HG02798 (cell line): ENCODE data around the gene MED16.
A peak's percentile ranks its signal among the peaks of the same experiment; 100 is the strongest.

Experiments used
- ATAC-seq: cut with Tn5 transposase; IDR thresholded peaks from one replicate; pipeline ENCODE4 v1.9.1; 2021; ENCODE audit warnings: mild to moderate bottlenecking; ENCODE audit not compliant: unreplicated experiment, poor library complexity

The MED16 gene

GRCh38 chr19:928471-929202 is 35.6 kb upstream of the MED16 start:
- ATAC-seq, result no peak

GRCh38 chr19:927780-928401 is 34.9 kb upstream of the MED16 start:
- no peak for ATAC-seq

- ATAC-seq, result no peak
Measured at GRCh38 chr19:927351-927779, 34.4 kb upstream of the MED16 start.

GRCh38 chr19:926589-927350 is 33.8 kb upstream of the MED16 start:
- no peak for ATAC-seq

- ATAC-seq, result no peak
Measured at GRCh38 chr19:926323-926588, 33.3 kb upstream of the MED16 start.

- ATAC-seq, result peak; percentile 67
Measured at GRCh38 chr19:925526-926322, 32.7 kb upstream of the MED16 start, which contains the start of gene ARID3A. TSS of gene ARID3A (plus strand) at chr19:926035. CDS start at chr19:929529, 3,494 bp downstream.

- peak; percentile 25 for ATAC-seq
Measured at GRCh38 chr19:925087-925525, 32.1 kb upstream of the MED16 start.

- peak; percentile 0 for ATAC-seq
Measured at GRCh38 chr19:924553-925086, 31.6 kb upstream of the MED16 start.

GRCh38 chr19:920051-920864 is 27.3 kb upstream of the MED16 start:
- ATAC-seq, result peak; percentile 27

- peak; percentile 14 for ATAC-seq
Measured at GRCh38 chr19:919199-920050, 26.4 kb upstream of the MED16 start.

- ATAC-seq, result no peak
Measured at GRCh38 chr19:918481-919198, 25.7 kb upstream of the MED16 start.

GRCh38 chr19:918152-918437 is 25.1 kb upstream of the MED16 start:
- no peak for ATAC-seq

- ATAC-seq, result no peak
Measured at GRCh38 chr19:917323-918151, 24.6 kb upstream of the MED16 start, which contains the start of gene KISS1R. TSS of gene KISS1R (plus strand) at chr19:917333. CDS start at chr19:917503, 170 bp downstream.

- no peak for ATAC-seq
Measured at GRCh38 chr19:916645-917322, 23.8 kb upstream of the MED16 start.

- peak; percentile 73 for ATAC-seq
Measured at GRCh38 chr19:913080-913748, 20.2 kb upstream of the MED16 start, which contains the start of gene R3HDM4. TSS of gene R3HDM4 (minus strand) at chr19:913219. CDS start at chr19:913157, 62 bp downstream.
